ENCODE measurements around the gene SHOX.
"Not testable (repeated sequence)": the region's sequence is repeated elsewhere in the genome, so short reads cannot be mapped to it uniquely, and the experiment has no call there.

The SHOX gene

DNA sequence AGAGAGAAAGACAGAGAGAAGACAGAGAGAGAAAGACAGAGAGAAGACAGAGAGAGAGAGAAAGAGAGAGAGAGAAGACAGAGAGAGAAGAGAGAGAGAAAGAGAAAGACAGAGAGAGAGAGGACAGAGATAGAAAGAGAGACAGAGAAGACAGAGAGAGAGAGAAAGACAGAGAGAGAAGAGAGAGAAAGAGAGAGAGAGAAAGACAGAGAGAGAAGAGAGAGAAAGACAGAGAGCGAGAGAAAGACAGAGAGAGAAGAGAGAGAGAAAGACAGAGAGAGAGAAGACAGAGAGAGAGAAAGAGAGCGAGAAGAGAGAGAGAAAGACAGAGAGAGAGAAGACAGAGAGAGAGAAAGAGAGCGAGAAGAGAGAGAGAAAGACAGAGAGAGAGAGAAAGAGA lies 7.8 kb upstream of the SHOX start:
- DNase-seq, result not testable (repeated sequence)

DNA sequence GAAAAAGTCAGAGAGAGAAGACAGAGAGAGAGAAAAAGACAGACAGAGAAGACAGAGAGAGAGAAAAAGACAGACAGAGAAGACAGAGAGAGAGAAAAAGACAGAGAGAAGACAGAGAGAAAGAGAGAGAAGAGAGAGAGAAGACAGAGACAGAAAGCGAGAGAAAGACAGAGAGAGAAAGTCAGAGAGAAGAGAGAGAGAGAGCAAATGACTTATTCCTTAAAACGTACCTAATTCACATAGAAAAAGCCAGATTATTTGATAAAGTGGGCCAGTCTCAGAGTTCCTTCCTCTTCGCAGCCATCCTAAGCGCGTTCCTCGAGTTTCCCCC lies 7.4 kb upstream of the SHOX start:
- no peak for DNase-seq

DNA sequence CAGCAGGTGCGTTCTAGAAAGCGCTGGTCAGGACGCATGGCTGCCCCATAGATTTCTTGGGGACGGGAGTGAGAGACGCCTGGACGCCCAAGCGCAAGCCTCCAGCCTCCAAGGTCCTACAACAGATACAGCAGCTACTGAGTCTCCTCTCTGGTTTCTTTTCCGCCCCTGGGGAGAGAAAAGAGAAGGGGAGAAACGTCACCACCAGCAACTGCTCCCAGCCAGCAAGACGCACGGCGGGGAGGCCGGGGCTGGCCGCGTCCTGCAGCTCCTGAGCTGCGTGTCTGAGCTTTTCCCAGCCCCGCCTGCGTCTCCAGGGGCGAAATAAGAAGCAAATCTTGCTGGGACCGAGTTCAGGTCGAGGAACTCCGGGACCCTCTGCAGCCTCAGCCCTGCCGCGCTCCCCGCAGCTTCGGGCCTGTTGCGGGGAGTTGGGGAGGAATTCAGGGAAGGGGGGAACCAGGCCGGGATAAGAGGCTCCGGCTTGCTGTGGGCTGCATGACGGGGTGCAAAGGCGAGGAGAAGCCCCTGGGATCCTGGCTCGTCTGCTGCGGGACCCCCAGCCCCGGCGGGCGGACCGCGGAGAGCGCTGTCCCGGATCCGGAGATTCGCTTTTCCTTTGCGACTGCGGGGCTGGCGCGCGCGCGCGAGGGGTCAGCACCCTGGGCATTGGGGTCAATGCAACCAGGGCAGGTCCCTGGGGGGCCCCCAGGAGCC lies 6.8 kb upstream of the SHOX start:
- peak in 1 of 2 donors; percentile 8 for DNase-seq

DNA sequence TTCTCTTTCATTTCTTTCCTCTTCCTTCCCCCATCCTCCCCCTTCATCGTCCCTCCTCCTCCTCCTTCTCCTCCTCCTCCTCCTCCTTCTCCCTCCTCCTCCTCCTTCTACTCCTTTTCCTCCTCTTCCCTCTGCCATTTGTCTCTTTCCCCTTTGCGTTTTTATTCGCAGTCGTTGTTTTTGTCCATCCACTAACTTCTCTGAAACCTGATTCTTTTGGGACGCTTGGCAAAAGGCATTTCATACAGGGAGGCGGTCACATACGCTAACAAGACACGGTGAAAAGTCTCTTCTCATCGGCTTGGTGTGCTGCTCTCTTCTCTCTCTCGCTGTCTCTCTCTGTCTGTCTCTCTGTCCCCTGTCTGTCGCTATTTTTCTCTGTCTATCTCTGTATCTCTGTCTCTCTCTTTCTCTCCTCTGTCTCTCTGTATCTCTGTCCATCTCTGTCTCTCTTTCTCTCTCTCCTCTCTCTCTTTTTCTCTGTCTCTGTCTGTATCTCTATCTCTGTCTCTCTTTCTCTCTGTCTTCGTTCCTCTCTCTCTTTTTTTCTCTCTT lies 5.4 kb upstream of the SHOX start:
- no peak for DNase-seq

DNA sequence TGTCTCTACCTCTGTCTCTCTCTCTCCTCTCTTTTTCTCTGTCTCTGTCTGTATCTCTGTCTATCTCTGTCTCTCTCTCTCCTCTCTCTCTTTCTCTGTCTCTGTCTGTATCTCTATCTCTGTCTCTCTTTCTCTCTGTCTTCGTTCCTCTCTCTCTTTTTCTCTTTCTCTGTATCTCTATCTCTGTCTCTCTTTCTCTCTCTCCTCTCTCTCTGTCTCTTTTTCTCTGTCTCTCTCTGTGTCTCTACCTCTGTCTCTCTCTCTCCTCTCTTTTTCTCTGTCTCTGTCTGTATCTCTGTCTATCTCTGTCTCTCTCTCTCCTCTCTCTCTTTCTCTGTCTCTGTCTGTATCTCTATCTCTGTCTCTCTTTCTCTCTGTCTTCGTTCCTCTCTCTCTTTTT lies 4.5 kb upstream of the SHOX start:
- not testable (repeated sequence) for DNase-seq

DNA sequence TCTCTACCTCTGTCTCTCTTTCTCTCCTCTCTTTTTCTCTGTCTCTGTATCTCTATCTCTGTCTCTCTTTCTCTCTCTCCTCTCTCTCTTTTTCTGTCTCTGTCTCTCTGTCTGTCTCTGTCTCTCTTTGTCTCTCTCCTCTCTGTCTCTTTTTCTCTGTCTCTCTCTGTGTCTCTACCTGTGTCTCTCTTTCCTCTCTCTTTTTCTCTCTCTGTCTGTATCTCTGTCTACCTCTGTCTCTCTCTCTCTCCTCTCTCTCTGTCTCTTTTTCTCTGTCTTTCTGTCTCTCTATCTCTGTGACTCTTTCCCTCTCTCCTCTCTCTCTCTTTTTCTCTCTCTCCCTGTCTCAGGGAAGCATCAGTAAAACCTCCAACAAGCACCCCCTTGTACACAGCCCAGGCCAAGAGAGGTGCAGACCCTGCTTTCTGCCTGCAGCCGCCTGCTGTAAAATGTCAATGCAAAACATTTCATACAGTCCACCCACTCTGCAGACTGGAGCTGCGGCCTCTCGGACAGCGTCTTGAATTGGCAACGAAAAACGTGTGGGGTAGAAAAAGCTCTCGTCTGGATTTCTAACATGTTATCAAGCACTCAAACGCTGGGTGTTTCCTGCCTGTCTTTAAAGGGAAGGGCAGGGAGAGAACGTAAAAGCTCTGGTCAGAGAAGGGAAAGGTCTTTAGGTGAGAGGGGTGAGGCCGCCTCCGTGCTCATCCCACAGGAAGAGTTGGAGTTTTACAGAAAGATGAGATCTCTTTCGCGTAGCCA lies 3.7 kb upstream of the SHOX start:
- peak in 1 of 2 donors; percentile 8 for DNase-seq

DNA sequence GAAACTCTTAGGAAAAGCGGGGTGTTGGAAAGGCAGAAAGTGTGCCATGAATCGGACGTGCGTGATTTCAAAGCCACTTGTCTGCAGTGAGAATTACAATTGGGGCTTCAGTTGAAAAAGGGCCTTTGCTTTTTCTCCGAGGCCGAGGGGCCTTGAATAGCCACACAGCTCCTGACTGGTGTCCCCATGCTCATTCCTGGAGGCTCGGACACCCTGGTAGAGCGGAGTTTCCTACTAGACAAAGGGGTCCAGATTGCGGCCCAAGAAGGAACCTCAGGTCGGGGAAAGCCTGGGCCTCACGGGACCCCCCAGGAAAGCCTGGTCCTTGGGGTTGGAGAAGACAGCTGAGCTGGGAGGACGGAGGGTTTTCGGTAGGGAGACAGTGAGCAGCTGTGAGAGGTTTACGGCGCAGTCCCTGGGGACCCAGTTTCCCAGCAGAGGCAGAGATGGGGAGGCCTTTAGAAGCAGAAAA lies 3.0 kb upstream of the SHOX start:
- DNase-seq, result peak in 1 of 2 donors; percentile 13

DNA sequence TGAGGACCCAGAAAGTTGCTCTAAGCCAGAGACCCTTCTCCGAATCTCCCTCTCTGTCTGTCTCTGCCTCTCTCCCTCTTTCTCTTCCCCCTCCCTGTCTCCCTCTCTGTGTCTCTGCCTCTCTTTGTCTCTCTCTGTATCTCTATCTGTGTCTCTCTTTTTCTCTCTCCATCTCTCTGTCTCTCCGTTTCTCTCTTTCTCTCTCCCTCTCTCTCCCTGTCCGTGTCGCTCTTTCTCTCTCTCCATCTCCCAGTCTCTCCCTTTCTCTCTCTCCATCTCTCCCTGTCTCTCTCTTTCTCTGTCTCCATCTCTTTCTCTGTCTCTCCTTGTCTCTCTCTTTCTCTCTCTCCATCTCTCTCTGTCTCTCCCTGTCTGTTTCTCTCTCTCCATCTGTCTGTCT lies 2.6 kb upstream of the SHOX start:
- DNase-seq, result no peak

DNA sequence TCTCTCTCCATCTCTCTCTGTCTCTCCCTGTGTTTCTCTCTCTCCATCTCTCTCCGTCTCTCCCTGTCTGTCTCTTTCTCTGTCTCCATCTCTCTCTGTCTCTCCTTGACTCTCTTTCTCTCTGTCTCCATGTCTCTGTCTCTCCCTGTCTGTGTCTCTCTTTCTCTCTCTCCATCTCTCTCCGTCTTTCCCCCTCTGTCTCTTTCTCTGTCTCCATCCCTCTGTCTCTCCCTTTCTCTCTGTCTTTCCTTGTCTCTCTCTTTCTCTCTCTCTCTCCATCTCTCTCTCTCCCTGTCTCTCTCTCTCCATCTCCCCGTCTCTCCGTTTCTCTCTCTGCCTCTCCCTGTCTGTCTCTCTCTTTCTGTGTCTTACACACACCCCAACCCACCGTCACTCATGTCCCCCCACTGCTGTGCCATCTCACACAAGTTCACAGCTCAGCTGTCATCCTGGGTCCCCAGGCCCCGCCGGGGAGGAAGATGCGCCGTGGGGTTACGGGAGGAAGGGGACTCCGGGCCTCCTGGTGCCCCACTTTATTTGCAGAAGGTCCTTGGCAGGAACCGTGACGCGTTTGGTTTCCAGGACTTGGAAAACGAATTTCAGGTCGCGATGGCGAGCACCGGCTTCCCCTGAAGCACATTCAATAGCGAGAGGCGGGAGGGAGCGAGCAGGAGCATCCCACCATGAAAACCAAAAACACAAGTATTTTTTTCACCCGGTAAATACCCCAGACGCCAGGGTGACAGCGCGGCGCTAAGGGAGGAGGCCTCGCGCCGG lies 1.2 kb upstream of the SHOX start:
- peak in 1 of 2 donors; percentile 6 for DNase-seq

DNA sequence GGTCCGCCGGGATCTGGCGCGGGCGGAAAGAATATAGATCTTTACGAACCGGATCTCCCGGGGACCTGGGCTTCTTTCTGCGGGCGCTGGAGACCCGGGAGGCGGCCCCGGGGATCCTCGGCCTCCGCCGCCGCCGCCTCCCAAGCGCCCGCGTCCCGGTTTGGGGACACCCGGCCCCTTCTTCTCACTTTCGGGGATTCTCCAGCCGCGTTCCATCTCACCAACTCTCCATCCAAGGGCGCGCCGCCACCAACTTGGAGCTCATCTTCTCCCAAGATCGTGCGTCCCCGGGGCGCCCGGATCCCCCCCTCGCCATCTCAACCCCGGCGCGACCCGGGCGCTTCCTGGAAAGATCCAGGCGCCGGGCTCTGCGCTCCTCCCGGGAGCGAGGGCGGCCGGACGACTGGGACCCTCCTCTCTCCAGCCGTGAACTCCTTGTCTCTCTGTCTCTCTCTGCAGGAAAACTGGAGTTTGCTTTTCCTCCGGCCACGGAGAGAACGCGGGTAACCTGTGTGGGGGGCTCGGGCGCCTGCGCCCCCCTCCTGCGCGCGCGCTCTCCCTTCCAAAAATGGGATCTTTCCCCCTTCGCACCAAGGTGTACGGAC lies 482 bp upstream of the SHOX start:
- DNase-seq, result no peak

DNA sequence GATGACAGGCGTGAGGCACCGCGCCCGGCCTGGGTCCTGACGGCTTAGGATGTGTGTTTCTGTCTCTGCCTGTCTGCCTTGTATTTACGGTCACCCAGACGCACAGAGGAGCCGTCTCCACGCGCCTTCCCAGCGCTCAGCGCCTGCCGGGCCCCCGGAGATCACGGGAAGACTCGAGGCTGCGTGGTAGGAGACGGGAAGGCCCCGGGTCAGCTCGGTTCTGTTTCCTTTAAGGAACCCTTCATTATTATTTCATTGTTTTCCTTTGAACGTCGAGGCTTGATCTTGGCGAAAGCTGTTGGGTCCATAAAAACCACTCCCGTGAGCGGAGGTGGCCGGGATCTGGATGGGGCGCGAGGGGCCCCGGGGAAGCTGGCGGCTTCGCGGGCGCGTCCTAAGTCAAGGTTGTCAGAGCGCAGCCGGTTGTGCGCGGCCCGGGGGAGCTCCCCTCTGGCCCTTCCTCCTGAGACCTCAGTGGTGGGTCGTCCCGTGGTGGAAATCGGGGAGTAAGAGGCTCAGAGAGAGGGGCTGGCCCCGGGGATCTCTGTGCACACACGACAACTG lies 1.3 kb downstream of the SHOX start:
- DNase-seq, result no peak

DNA sequence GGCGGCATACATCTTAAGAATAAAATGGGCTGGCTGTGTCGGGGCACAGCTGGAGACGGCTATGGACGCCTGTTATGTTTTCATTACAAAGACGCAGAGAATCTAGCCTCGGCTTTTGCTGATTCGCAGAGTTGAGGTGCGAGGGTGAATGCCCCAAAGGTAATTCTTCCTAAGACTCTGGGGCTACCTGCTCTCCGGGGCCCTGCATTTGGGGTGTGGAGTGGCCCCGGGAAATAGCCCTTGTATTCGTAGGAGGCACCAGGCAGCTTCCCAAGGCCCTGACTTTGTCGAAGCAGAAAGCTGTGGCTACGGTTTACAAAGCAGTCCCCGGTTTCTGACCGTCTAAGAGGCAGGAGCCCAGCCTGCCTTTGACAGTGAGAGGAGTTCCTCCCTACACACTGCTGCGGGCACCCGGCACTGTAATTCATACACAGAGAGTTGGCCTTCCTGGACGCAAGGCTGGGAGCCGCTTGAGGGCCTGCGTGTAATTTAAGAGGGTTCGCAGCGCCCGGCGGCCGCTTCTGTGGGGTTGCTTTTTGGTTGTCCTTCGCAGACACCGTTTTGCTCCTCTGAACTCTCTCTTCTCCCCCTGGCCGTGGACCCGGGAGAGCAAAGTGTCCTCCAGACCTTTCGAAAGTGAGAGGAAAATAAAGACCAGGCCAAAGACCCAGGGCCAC lies 1.9 kb downstream of the SHOX start:
- no peak for DNase-seq

DNA sequence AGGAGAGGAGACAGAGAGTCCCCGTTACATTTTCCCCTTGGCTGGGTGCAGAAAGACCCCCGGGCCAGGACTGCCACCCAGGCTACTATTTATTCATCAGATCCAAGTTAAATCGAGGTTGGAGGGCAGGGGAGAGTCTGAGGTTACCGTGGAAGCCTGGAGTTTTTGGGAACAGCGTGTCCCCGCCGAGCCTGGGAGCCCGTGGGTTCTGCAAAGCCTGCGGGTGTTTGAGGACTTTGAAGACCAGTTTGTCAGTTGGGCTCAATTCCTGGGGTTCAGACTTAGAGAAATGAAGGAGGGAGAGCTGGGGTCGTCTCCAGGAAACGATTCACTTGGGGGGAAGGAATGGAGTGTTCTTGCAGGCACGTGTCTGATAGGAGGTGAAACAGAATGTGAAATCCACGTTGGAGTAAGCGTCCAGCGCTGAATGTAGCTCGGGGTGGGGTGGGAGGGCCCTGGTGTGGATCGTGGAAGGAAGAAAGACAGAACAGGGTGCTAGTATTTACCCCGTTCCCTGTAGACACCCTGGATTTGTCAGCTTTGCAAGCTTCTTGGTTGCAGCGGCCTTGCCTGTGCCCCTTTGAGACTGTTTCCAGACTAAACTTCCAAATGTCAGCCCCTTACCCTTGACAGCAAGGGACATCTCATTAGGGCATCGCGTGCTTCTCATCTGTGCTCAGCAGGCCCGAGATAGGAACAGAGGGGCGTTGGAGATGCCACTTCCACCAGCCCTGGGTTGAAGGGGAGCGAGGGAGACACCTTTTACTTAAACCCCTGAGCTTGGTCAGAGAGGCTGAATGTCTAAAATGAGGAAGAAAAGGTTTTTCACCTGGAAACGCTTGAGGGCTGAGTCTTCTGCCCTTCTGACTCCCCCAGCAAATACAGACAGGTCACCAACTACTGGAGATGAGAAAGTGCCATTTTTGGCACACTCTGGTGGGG lies 2.7 kb downstream of the SHOX start:
- peak in 1 of 2 donors; percentile 8 for DNase-seq

DNA sequence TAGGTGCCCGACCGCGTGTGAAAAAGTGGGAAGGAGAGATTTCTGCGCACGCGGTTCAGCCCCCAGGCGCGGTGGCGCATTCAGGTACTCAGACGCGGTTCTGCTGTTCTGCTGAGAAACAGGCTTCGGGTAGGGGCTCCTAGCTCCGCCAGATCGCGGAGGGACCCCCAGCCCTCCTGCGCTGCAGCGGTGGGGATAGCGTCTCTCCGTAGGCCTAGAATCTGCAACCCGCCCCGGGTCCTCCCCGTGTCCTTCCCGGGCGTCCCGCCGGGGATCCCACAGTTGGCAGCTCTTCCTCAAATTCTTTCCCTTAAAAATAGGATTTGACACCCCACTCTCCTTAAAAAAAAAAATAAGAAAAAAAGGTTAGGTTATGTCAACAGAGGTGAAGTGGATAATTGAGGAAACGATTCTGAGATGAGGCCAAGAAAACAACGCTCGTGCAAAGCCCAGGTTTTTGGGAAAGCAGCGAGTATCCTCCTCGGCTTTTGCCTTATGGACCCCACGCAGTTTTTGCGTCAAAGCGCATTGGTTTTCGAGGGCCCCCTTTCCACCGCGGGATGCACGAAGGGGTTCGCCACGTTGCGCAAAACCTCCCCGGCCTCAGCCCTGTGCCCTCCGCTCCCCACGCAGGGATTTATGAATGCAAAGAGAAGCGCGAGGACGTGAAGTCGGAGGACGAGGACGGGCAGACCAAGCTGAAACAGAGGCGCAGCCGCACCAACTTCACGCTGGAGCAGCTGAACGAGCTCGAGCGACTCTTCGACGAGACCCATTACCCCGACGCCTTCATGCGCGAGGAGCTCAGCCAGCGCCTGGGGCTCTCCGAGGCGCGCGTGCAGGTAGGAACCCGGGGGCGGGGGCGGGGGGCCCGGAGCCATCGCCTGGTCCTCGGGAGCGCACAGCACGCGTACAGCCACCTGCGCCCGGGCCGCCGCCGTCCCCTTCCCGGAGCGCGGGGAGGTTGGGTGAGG lies 3.7 kb downstream of the SHOX start:
- DNase-seq, result no peak

DNA sequence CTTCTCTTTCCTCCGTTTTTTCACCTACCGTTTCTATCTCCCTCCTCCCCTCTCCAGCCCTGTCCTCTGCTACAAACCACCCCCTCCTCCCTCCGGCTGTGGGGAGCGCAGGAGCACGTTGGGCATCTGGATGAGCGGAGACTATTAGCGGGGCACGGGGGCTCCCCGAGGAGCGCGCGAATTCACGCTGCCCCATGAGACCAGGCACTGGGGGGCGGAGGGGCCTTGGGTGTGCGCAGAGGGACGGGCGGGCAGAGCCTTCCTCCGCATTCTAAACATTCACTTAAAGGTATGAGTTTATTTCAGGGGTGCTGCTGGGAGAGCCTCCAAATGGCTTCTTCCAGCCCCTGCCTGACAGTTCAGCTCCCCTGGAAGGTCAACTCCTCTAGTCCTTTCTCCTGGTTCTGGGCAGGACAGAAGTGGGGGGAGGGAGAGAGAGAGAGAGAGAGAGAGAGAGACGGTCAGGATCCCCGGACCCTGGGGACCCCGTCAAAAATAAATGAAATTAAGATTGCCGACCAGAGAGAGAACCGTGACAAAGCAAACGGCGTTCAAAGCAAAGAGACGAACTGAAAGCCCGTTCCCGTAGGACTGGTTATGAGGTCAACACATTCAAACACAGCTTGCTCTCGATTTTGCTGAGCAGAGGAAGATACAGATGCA lies 5.0 kb downstream of the SHOX start:
- DNase-seq, result no peak

DNA sequence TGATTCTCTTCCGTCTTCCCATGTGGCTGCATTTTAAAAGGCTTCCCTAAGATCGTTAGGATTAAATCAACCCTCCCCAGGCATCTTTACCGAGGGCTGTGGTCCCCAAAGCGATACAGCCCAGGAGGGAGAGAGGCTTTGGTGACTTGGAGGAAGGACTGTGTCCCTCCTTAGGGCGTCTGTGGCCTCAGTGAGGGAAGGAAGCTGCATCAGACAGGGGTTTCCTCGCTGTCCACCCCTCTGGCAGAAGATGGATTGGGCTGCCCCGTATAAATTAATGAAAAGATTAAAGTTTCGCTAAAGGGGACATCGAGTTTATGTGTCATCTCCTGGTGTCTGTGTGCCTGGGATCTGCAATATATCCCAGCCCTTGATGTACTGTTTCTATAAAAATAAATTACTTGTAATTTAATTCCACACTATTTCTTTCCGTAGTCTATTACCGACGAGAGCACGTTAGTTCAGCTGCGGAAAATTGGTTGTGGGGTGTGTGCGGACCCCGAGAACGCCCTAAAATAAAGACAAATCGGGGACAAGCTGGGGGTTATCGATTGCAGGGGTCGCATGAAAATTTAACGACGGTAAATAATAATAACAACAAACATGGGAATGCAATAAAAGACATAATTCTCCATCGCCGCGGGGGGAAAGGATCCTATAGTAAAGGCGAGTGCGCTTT lies 6.5 kb downstream of the SHOX start:
- no peak for DNase-seq

DNA sequence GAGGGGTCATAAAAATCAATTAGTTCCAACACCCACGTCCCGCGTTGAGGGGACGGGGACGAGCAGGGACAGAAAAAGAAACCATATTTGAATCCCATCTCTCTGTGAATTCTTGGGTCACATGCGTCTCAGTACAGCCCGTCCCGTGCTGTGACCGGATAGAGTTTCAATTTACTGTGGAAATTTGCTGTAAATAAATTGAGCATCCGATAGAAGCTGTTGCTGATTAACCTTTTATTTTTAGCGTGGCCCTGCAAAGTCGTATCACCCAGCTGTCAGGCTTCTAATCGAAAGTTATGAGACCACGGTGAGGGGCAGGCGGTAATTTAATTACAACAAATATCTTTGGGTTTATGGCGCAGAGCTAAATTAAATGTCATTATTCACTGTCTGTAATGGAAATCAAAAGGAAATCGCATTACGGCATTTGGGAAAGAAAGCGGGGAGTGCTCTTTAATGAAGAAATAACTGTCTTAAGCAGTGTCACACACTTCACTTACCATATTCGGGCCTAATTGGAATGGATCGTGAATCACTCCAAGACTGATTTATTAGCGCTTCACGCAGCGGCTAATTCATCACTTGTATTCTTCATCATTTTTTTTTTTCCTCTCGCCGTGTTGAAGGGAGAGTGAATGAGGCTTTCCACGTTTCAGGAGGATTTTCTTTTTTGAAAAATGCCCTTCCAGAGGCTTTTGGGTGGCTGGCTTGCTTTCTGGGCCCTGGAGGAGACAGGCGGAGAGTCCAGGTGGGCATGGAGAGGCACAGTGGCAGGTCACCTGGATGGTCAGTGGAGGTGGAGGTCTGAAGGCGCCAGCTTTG lies 7.3 kb downstream of the SHOX start:
- DNase-seq, result peak in 1 of 2 donors; percentile 4

Data from stimulated activated CD4-positive, alpha-beta T cell treated with anti-CD3 and anti-CD28 coated beads, Interleukin-2, amount 100 ng/mL, for 24 hours (primary cell).